D721Med (cell line): ENCODE results near the gene PCBP4.

Experiments
- DNase-seq: peaks from one replicate; pipeline ENCODE4 v3.0.0; 2011; ENCODE audit warnings: low spot score; ENCODE audit not compliant: insufficient read length
- FAIRE-seq: peaks from 2 replicates; lab custom pipeline; 2011; peaks lifted over from hg19 to GRCh38; lab: Jason Lieb, UNC
- TF ChIP-seq, protein P1 (sequence below): IDR thresholded peaks from 2 replicates; pipeline ENCODE4 v1.5.1; 2012; ENCODE audit warnings: mild to moderate bottlenecking, control low read depth; ENCODE audit not compliant: insufficient read depth; ENCODE audit errors: missing control alignments

Gene PCBP4

DNA sequence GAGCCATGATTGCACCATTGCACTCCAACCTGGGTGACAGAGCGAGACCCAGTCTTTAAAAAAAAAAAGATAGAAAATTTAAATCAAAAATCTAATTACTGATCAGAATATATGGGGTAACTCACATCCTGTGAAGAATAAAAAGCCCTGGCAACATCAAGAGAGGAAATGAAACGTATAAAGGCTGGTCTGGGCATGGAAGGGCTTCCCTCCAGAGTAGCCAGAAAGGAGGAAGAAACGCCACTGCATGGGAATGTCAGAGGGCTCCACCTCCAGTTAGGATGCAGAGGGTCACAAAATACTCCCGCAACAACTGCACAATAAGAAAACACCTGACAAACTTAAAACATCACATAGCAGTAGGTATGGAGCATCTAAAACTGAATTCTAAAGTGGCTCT, 59.2 kb downstream of the PCBP4 start:
- no peak for DNase-seq

More for the DNA sequence above, 59.2 kb downstream of the PCBP4 start:
- FAIRE-seq: no peak
- TF ChIP-seq, protein P1, sequence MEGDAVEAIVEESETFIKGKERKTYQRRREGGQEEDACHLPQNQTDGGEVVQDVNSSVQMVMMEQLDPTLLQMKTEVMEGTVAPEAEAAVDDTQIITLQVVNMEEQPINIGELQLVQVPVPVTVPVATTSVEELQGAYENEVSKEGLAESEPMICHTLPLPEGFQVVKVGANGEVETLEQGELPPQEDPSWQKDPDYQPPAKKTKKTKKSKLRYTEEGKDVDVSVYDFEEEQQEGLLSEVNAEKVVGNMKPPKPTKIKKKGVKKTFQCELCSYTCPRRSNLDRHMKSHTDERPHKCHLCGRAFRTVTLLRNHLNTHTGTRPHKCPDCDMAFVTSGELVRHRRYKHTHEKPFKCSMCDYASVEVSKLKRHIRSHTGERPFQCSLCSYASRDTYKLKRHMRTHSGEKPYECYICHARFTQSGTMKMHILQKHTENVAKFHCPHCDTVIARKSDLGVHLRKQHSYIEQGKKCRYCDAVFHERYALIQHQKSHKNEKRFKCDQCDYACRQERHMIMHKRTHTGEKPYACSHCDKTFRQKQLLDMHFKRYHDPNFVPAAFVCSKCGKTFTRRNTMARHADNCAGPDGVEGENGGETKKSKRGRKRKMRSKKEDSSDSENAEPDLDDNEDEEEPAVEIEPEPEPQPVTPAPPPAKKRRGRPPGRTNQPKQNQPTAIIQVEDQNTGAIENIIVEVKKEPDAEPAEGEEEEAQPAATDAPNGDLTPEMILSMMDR: no peak
